AG04450 (cell line): ENCODE data around the gene AUH. TPM values are rescaled to one million over a fixed set of nuclear protein-coding genes. Genes with fewer than 3 reads are reported as not detected.
A peak's percentile ranks its signal among the peaks of the same experiment; 100 is the strongest.

ENCODE experiments used
- CTCF ChIA-PET: fragments of 300-600, 350-600 bp; formaldehyde crosslinking; extraction: SDS; loops from one replicate; lab custom pipeline; 2022; ENCODE audit warnings: antibody characterized with exemption, inconsistent platforms; lab: Charles Lee
- POLR2A ChIA-PET: fragments of 350-600 bp; formaldehyde crosslinking; extraction: SDS; loops from one replicate; lab custom pipeline; 2021; ENCODE audit warnings: antibody characterized with exemption, inconsistent platforms; lab: Yijun Ruan, JAX
- DNase-seq: peaks from one replicate; pipeline ENCODE4 v3.0.0-alpha.2; 2011; ENCODE audit warnings: low read depth, low spot score
- H3K27ac ChIP-seq: one replicate; pipeline ENCODE4 v1.5.1; 2012; ENCODE audit warnings: low read depth, low read length, control low read depth
- H3K27me3 ChIP-seq: one replicate; pipeline ENCODE4 v1.6.0; 2012; ENCODE audit warnings: low read length; ENCODE audit not compliant: control insufficient read depth, insufficient read depth
- H3K4me3 ChIP-seq: 2 replicates; pipeline ENCODE4 v1.5.1; 2011; ENCODE audit warnings: mild to moderate bottlenecking, low read depth, low read length, control low read depth
- H3K9me3 ChIP-seq: 2 replicates; pipeline ENCODE4 v1.5.1; 2012; ENCODE audit warnings: low read length; ENCODE audit not compliant: control insufficient read depth, insufficient read depth
- polyA plus RNA-seq: library from polyadenylated mRNA; depleted of rRNA; stranded (reverse); fragments of >200 nt; gene quantifications from 2 replicates; pipeline ENCODE4 v1.2.3, GENCODE V29; 2011
- TF ChIP-seq, protein P1 (sequence below): IDR thresholded peaks from 2 replicates; pipeline ENCODE4 v1.5.1; 2011; ENCODE audit warnings: low read depth, low read length, control low read depth, inconsistent platforms

Gene AUH
- polyA plus RNA-seq, 1 experiment, result 9.1 TPM

DNA sequence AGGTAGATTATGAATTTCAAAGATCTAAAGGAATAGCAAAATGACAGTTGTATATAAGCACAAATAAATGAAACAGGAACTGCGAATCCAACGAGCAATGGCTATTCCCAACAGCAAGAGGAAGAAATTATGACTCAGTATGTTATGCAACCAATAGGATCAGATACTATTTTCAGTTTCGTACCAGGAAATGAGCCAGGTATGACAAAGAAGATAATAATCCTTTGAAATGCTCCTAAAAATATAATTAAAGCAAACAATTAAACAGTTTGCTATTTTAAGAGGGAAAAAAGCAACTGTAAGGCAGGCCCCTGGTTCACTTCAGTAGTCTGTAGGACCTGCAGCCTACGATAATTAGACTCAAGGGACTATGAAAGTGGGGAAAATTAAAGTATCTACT is 58.9 kb downstream of the AUH start:
- CTCF ChIA-PET, result no interaction called here
- Histone ChIP-seq H3K9me3 (no peaks in the 10 kb centered on the region), H3K27ac (no peak overlapping the region), H3K27me3 (no peaks in the 10 kb centered on the region), H3K4me3 (no peak overlapping the region)
- POLR2A ChIA-PET, result no interaction called here
- TF ChIP-seq, protein P1, sequence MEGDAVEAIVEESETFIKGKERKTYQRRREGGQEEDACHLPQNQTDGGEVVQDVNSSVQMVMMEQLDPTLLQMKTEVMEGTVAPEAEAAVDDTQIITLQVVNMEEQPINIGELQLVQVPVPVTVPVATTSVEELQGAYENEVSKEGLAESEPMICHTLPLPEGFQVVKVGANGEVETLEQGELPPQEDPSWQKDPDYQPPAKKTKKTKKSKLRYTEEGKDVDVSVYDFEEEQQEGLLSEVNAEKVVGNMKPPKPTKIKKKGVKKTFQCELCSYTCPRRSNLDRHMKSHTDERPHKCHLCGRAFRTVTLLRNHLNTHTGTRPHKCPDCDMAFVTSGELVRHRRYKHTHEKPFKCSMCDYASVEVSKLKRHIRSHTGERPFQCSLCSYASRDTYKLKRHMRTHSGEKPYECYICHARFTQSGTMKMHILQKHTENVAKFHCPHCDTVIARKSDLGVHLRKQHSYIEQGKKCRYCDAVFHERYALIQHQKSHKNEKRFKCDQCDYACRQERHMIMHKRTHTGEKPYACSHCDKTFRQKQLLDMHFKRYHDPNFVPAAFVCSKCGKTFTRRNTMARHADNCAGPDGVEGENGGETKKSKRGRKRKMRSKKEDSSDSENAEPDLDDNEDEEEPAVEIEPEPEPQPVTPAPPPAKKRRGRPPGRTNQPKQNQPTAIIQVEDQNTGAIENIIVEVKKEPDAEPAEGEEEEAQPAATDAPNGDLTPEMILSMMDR, result no peak
- peak; percentile 60 for DNase-seq

DNA sequence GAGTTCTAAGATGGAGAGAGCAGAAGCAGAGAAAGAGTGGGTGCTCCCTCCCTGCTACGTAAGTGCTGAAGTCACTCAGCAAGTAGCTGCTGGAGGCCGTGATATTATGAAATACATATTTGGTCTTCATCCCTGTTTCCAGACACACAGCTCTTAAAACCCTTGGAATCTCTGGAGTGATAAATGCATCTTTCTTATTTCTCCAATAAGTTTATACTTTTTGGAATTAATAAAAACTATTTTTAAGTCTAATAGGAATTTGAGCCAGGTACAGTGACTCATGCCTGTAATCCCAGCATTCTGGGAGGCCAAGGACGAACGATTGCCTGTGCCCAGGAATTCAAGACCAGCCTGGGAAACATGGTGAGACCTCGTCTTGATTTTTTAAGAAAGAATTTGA is 60.6 kb downstream of the AUH start:
- DNase-seq, result no peak
- H3K4me3 ChIP-seq, result no peak overlapping the region
- TF ChIP-seq, protein P1, result no peak
- POLR2A ChIA-PET, result no interaction called here
- H3K9me3 ChIP-seq, result no peaks in the 10 kb centered on the region
- no peak overlapping the region for H3K27ac ChIP-seq
- no peaks in the 10 kb centered on the region for H3K27me3 ChIP-seq
- CTCF ChIA-PET, result no interaction called here

DNA sequence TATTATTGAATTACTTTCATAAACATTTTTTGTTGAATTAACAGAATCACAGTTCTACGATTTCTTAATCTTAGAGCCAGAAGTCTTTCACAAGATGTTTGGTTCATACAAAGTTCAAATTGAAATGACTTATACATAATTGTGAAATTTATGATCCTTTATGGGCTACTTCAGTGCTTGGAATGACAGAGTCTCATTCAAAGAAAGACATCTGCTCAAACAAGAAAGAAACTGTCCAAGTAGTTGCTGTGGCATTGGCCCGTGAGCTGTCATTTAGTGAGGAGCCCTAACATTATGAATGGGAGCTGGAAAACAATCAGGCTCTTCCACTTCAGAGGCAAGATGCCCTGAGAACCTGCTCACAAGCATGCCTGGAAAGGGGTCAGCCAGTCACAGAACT is 63.4 kb downstream of the AUH start:
- Histone ChIP-seq H3K4me3 (no peak overlapping the region), H3K27me3 (no peaks in the 10 kb centered on the region), H3K27ac (no peak overlapping the region), H3K9me3 (no peaks in the 10 kb centered on the region)
- ChIA-PET CTCF (interaction anchor here (0.9 kb wide), 1 partner anchor 383 kb away, joined by 3 read pairs; no protein-coding TSS in a partner anchor), POLR2A (no interaction called here)
- TF ChIP-seq, protein P1, result no peak
- DNase-seq, result no peak

DNA sequence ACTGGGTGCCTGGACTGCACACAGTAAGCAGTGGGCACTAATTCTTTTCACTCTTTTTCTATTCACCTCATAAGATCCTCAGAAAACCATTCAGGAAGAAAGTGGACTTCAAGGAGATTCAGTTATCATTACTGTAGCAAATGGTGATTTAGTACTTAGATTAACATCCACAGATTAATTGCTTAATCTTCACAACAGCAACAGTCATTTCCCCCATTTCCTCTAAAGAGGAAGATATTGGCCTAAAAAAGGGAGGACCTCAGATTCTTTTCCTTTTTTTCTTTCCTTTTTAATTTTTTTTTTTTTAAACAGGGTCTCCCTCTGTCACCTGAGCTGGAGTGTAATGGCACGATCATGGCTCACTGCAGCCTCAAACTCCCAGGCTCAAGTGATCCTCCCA is 64.4 kb downstream of the AUH start:
- TF ChIP-seq, protein P1, result no peak
- ChIA-PET CTCF (no interaction called here), POLR2A (no interaction called here)
- Histone ChIP-seq H3K4me3 (no peak overlapping the region), H3K27me3 (no peaks in the 10 kb centered on the region), H3K27ac (no peak overlapping the region), H3K9me3 (no peaks in the 10 kb centered on the region)
- DNase-seq, result no peak

DNA sequence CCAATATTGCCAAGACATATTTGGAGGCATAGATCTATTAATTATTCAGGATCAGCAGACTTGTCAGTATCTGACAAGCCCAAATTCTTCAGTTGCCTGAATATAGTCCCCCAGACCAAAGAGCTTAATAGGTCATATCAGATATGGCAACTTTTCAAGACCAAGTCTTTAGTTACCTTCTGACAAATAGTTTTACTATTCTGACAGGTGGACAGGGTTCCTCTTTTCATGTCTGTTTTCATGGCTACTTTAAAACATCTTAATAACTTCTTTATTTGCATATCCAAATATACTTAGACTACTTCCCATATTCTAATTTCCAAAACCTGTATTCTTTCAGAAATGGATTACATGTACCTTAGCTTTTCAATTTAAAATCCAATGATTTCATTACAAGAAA is 65.4 kb downstream of the AUH start:
- H3K4me3 ChIP-seq, result no peak overlapping the region
- H3K27me3 ChIP-seq, result no peaks in the 10 kb centered on the region
- no peak overlapping the region for H3K27ac ChIP-seq
- POLR2A ChIA-PET, result no interaction called here
- CTCF ChIA-PET, result no interaction called here
- DNase-seq, result no peak
- TF ChIP-seq, protein P1, result no peak
- no peaks in the 10 kb centered on the region for H3K9me3 ChIP-seq
